OCI-LY7 (cell line): ENCODE data around the gene ANKMY1.

Source experiments
- EZH2phosphoT487 ChIP-seq: fragments of 200-600 bp; sonication (generic); IDR thresholded peaks from 2 replicates; pipeline ENCODE4 v1.6.1; 2018; ENCODE audit warnings: low read depth, borderline replicate concordance, mild to moderate bottlenecking, mixed run types, antibody characterized with exemption, low read length, moderate library complexity, mixed read lengths
- TF ChIP-seq, protein P1 (sequence below): fragments of 200-600 bp; sonication (generic); conservative IDR thresholded peaks from 2 replicates; pipeline ENCODE4 v1.5.1; 2014; ENCODE audit warnings: mild to moderate bottlenecking, antibody characterized with exemption, low read length, moderate library complexity, mixed read lengths

DNA sequence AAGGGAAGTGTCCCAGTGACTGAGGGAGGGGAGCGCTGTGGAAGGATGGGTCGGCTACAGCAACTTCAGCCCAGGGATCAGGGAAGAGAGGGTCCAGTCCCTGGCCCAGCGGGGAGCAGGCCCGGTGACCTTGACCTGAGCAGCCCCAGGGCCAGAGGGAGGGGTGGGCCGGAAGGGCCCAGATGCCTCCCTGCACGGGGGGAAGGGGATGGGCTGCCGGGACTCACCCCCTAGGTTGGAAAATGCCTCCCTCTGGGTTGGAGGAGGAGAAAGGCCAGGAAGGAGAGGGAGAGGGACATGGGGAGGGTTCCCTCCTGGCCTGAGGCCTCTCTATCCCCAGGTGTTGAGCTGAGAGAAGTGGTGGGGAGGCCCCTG lies 102.5 kb downstream of the ANKMY1 start:
- TF ChIP-seq, protein P1, sequence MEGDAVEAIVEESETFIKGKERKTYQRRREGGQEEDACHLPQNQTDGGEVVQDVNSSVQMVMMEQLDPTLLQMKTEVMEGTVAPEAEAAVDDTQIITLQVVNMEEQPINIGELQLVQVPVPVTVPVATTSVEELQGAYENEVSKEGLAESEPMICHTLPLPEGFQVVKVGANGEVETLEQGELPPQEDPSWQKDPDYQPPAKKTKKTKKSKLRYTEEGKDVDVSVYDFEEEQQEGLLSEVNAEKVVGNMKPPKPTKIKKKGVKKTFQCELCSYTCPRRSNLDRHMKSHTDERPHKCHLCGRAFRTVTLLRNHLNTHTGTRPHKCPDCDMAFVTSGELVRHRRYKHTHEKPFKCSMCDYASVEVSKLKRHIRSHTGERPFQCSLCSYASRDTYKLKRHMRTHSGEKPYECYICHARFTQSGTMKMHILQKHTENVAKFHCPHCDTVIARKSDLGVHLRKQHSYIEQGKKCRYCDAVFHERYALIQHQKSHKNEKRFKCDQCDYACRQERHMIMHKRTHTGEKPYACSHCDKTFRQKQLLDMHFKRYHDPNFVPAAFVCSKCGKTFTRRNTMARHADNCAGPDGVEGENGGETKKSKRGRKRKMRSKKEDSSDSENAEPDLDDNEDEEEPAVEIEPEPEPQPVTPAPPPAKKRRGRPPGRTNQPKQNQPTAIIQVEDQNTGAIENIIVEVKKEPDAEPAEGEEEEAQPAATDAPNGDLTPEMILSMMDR, result no peak
- no peak for TF ChIP-seq EZH2phosphoT487
